ENCODE results near the gene SULT1C2. TPM values are rescaled to one million over a fixed set of nuclear protein-coding genes. Genes with fewer than 3 reads are reported as not detected.

The SULT1C2 gene
- total and polyA plus RNA-seq, 2 of the 8 experiments (the other 6 are each of a cell fraction or from before 2014, with no cell fraction given) = 2.2 to 2.8 TPM

GRCh38 chr2:108297436-108298141 is 8.9 kb downstream of the SULT1C2 start:
- H2BK20ac ChIP-seq (ENCODE audit: low read length) = no peak overlapping the region
- H2BK12ac ChIP-seq (ENCODE audit: low read depth, low read length) = no peak overlapping the region
- FAIRE-seq = no peak
- H3K36me3 ChIP-seq (ENCODE audit: control insufficient read depth in 2 of 4, insufficient read depth in 4 of 4, low read length in 3 of 4) = no peaks in the 10 kb centered on the region
- H4K20me1 ChIP-seq (replicated peaks in 1 of 2; ENCODE audit: control insufficient read depth in 1 of 2, insufficient read depth in 2 of 2, low read length in 2 of 2) = no peaks in the 10 kb centered on the region
- CTCF ChIA-PET (ENCODE audit: partially characterized antibody) = interaction anchor here (1.4 to 2.0 kb wide), 2 partner anchors 9 to 362 kb away, joined by 5 read pairs; partner anchors contain the start of gene SULT1C2
- POLR2A ChIA-PET (ENCODE audit: partially characterized antibody) = no interaction called here
- TF ChIP-seq YY1 (IDR thresholded peaks at IDR 0.05; ENCODE audit: low read depth, low read length) (no peak), SIRT6 (IDR thresholded peaks at IDR 0.05; ENCODE audit: low read length) (no peak), TEAD4 (IDR thresholded peaks at IDR 0.05; ENCODE audit: low read depth, low read length) (no peak), POU5F1 (IDR thresholded peaks at IDR 0.05; ENCODE audit: low read depth, low read length) (no peak), EP300 (IDR thresholded peaks at IDR 0.05; ENCODE audit: borderline replicate concordance in 1 of 2, low read depth in 2 of 2, low read length in 2 of 2) (no peak)
- no peaks in the 10 kb centered on the region; a peak in 1 of 7 replicates for H3K27me3 ChIP-seq (replicated peaks in 1 of 4; ENCODE audit: control insufficient read depth in 3 of 4, extremely low read depth in 1 of 4, insufficient read depth in 3 of 4, low read length in 3 of 4)
- H3K23ac ChIP-seq (ENCODE audit: insufficient read length) = no peak overlapping the region
- H2AFZ ChIP-seq (ENCODE audit: low read length) = no peak overlapping the region
- H2BK120ac ChIP-seq (replicated peaks; ENCODE audit: low read depth, low read length) = no peak overlapping the region
- H4K5ac ChIP-seq (ENCODE audit: insufficient read length, low read depth, low read length) = no peak overlapping the region
- no peak overlapping the region for H4K91ac ChIP-seq (replicated peaks; ENCODE audit: insufficient read length, low read length)
- H3K18ac ChIP-seq (ENCODE audit: extremely low read depth, low read length) = no peak overlapping the region
- H3K4me1 ChIP-seq (replicated peaks in 1 of 4; ENCODE audit: control insufficient read depth in 3 of 4, insufficient read depth in 4 of 4, low read length in 3 of 4) = no peaks in the 10 kb centered on the region
- H3K4me3 ChIP-seq (ENCODE audit: extremely low read depth in 1 of 4, insufficient read depth in 2 of 4, low read depth in 3 of 4, low read length in 4 of 4) = no peak overlapping the region
- no peak overlapping the region for H3K56ac ChIP-seq (replicated peaks; ENCODE audit: insufficient read length, low read depth, low read length)
- no peaks in the 10 kb centered on the region for H3K79me1 ChIP-seq (ENCODE audit: low read depth, low read length)
- no peak overlapping the region for H3K9ac ChIP-seq (replicated peaks in 1 of 4; ENCODE audit: extremely low read depth in 1 of 4, low read depth in 3 of 4, low read length in 3 of 4)
- 91% methylated on average over 9 of the region's 9 CpGs; no CpG with 5 or more reads in 1 of the 2 experiments for WGBS, 2 experiments (ENCODE audit: extremely low coverage in 1 of 2, insufficient coverage in 1 of 2, insufficient read length in 1 of 2, insufficient replicate concordance in 2 of 2, low coverage in 1 of 2, low lambda C conversion rate in 2 of 2, missing lambda C conversion rate in 1 of 2)
- no peak overlapping the region for H2BK15ac ChIP-seq (ENCODE audit: low read length)
- H3K9me3 ChIP-seq (ENCODE audit: insufficient read depth in 2 of 2, low read depth in 1 of 2, low read length in 1 of 2) = no peaks in the 10 kb centered on the region
- no peak overlapping the region for H3K4me2 ChIP-seq (ENCODE audit: insufficient read depth in 1 of 2, low read depth in 2 of 2, low read length in 2 of 2)
- DNase-seq (ENCODE audit: low read depth in 1 of 2, low spot score in 2 of 2) = no peak
- no peak overlapping the region for H3K27ac ChIP-seq (ENCODE audit: low read depth, low read length)
- H3K14ac ChIP-seq (ENCODE audit: insufficient read length) = no peak overlapping the region
- no peaks in the 10 kb centered on the region for H3K79me2 ChIP-seq (ENCODE audit: control insufficient read depth in 1 of 2, insufficient read depth in 2 of 2, low read length in 2 of 2)
- no peak overlapping the region for H2AK5ac ChIP-seq (ENCODE audit: low read depth, low read length)
- no peak overlapping the region for H2BK5ac ChIP-seq (ENCODE audit: low read depth, low read length)
- no peak overlapping the region for H3K4ac ChIP-seq (replicated peaks; ENCODE audit: insufficient read length, low read depth, low read length)
- no peaks in the 10 kb centered on the region for H3K23me2 ChIP-seq (ENCODE audit: low read depth, low read length)
- no peak overlapping the region for H4K8ac ChIP-seq (ENCODE audit: extremely low read depth, insufficient read depth, low read length)

Measured in H1 (cell line).